ENCODE measurements around the gene MEF2D.
A peak's percentile ranks its signal among the peaks of the same experiment; 100 is the strongest.

Gene MEF2D

GRCh38 chr1:156451505-156452160 lies 48.9 kb downstream of the MEF2D start:
- 0 out of 2 replicates have a peak, but pooled peaks have one; percentile 5 for TF ChIP-seq CTCF (IDR thresholded peaks at IDR 0.05; ENCODE audit: low read depth, low read length)
- no peak overlapping the region for H3K4me3 ChIP-seq (ENCODE audit: low read depth, low read length)

GRCh38 chr1:156448134-156448967 lies 52.2 kb downstream of the MEF2D start:
- H3K4me3 ChIP-seq (ENCODE audit: low read depth, low read length), result no peak overlapping the region
- no peak for TF ChIP-seq CTCF (IDR thresholded peaks at IDR 0.05; ENCODE audit: low read depth, low read length)

DNA sequence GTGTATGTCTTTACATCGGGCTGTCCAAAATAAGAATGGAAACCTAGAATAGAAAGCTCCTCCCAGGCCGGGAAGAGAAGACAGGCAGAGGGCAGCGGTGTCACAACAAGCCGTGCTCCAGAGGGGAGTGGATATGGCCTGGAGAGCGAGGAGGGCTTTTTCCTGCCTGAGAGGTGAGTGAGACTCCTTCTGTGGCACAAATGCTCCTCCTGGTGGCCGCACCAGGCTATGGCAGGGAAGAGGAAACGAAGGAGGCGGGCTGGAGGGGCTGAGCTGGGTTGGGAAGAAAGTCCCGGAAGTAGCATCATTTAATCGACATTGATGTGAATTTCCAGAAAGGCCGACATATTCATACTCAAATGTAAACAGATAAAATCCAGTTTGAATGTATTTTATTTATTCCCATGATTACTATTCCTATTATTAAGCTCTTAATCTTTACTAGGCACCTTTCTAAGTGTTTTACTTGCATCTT lies 54.7 kb downstream of the MEF2D start:
- no peak overlapping the region for H3K4me3 ChIP-seq (ENCODE audit: low read depth, low read length)
- peak; percentile 95 for TF ChIP-seq CTCF (IDR thresholded peaks at IDR 0.05; ENCODE audit: low read depth, low read length)

DNA sequence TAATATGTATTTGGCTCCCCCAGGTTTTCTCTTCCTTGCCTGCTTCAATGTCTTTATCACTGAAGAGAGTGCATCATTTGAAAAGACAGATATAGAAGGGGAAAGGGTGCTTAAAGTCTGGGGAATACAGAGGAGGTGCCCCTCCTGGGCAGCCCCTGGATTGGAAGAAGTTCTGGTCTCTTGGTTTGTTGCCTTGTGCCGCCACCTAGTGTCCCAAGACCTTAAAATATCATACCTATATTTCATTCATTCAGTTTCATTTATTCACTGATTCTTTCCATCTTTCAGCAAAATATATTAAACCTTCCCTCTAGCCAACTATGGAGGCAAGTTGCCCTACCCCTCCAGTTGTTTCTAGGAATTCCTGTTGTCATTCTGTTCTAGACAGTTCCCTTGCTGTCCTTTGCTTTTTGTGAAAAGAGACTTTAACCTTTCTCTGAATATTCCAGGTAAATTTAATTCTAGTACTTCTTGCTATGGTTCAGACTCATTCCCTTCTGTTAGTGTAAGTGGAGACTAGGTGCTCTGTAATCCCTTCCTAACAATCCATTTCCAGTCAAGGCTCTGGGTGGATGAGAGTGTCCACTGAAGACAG lies 56.1 kb downstream of the MEF2D start:
- TF ChIP-seq CTCF (IDR thresholded peaks at IDR 0.05; ENCODE audit: low read depth, low read length), result no peak
- H3K4me3 ChIP-seq (ENCODE audit: low read depth, low read length), result no peak overlapping the region

DNA sequence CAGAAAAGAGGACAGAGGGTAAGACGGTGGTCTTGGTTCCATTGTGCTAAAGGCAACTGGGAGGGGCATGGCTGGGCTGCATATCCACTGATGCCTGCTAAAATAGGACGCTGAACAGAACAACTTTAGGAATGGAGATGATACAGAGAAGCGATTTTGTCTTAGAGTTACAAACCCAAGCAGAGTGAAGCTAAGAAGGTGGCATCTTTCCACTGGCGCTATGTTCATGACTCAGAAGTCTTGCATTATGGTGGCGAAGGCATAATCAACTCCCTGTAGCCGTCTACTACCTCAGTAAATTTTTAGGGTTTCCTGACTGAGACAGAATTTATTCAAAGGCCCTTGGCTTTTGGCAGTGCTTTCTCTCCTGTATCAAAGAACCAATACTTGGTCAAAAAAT lies 57.3 kb downstream of the MEF2D start:
- no peak overlapping the region for H3K4me3 ChIP-seq (ENCODE audit: low read depth, low read length)
- TF ChIP-seq CTCF (IDR thresholded peaks at IDR 0.05; ENCODE audit: low read depth, low read length), result no peak

DNA sequence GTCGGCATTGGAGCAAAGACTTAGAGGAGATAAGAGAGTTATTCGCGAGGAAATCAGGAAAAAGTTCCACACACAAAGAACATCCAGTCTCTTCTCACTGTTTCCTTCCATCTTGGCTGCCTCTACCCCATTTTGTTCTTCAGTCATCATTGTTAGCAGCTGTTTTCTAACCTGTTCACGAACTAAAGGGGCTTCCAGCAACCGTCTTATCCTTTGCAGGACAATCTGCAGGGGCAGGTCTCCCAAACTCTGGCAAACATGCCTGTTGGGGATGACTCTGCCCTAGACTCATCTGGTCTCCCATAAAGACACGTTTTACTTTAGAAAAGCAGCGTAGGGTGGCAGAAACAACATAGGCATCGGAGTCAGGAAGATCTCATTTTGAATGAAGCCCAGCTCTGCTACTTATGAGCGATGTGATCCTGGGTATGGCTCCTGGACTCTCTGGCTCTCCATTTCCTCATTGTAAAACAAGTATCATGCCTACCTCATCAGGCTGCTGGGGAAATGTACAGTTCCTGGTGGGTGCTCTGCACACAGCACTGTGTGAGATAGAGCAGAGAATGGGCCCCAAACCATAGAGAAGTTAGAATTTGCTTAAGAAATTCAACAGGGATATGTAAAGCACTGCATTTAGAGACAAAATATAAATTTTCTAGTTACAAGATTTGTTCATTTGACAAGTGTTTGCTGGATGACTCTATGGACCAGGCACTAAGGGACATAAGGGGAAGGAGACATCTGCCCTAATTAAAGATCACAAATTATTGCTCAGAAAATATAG lies 59.7 kb downstream of the MEF2D start:
- no peak for TF ChIP-seq CTCF (IDR thresholded peaks at IDR 0.05; ENCODE audit: low read depth, low read length)
- no peak overlapping the region for H3K4me3 ChIP-seq (ENCODE audit: low read depth, low read length)

Data from WI38 (cell line).